A549 (cell line): ENCODE measurements around the gene CREM. TPM values are rescaled to one million over a fixed set of nuclear protein-coding genes. Genes with fewer than 3 reads are reported as not detected.

Experiments used
- ATAC-seq, 2 experiments: fragments of 200-7000 bp in 1 of 2; fragments of >200 bp in 1 of 2; cut with Nextera tagmentation in 1 of 2; cut with Tn5 transposase in 1 of 2; 3 replicates each; pipeline versions ENCODE4 v1.8.0 to v1.9.1; 2018 to 2020; ENCODE audit warnings: mild to moderate bottlenecking in 1 of 2, moderate library complexity in 1 of 2
- CTCF ChIA-PET: fragments of 300-600 bp; sonication (Branson Sonifier 250); formaldehyde crosslinking; extraction: SDS; loops from one replicate; lab custom pipeline; 2021; ENCODE audit warnings: antibody characterized with exemption, inconsistent platforms; lab: Yijun Ruan, JAX
- POLR2A ChIA-PET: fragments of 350-600 bp; formaldehyde crosslinking; extraction: SDS; loops from one replicate; lab custom pipeline; 2021; ENCODE audit warnings: antibody characterized with exemption, inconsistent platforms; lab: Yijun Ruan, JAX
- DNase-seq, 2 experiments: peaks; one replicate each; pipeline versions ENCODE4 v3.0.0 to v3.0.0-alpha.2; 2011 to 2016; ENCODE audit warnings: low read depth in 1 of 2, low spot score in 1 of 2
- FAIRE-seq: peaks from 2 replicates; lab custom pipeline; 2011; peaks lifted over from hg19 to GRCh38; lab: Jason Lieb, UNC
- H3K27ac ChIP-seq, 2 experiments: fragments of >200 bp; sonication (Bioruptor Twin); formaldehyde crosslinking; 3 replicates each; pipeline ENCODE4 v1.5.1; 2016 to 2017
- H3K4me1 ChIP-seq: fragments of >200 bp; sonication (Bioruptor Twin); formaldehyde crosslinking; 3 replicates; pipeline ENCODE4 v1.6.1; 2016
- H3K4me2 ChIP-seq: fragments of >200 bp; sonication (Bioruptor Twin); formaldehyde crosslinking; 3 replicates; pipeline ENCODE4 v1.6.1; 2016
- H3K4me3 ChIP-seq: fragments of >200 bp; sonication (Bioruptor Twin); formaldehyde crosslinking; 3 replicates; pipeline ENCODE4 v1.5.1; 2016
- H3K9me3 ChIP-seq: fragments of >200 bp; sonication (Bioruptor Twin); formaldehyde crosslinking; 3 replicates; pipeline ENCODE4 v1.6.1; 2016
- BHLHE40 ChIP-seq: IDR thresholded peaks from 2 replicates; pipeline ENCODE4 v1.6.1; 2012; ENCODE audit warnings: low read depth, low read length, inconsistent platforms
- CEBPB ChIP-seq, 2 experiments: fragments of >200 bp in 1 of 2; sonication (Bioruptor Twin) in 1 of 2; formaldehyde crosslinking in 1 of 2; IDR thresholded peaks; 2 replicates each; pipeline ENCODE4 v1.6.1; 2012 to 2016
- CHD4 ChIP-seq: fragments of 200-600 bp; sonication (generic); IDR thresholded peaks from 2 replicates; pipeline ENCODE4 v1.6.1; 2016; ENCODE audit warnings: antibody characterized with exemption, mild to moderate bottlenecking, borderline replicate concordance
- CTCF ChIP-seq: fragments of >200 bp; sonication (Bioruptor Twin); formaldehyde crosslinking; IDR thresholded peaks from 3 replicates; pipeline ENCODE4 v1.5.1; 2016
- EHF ChIP-seq: fragments of 250-450 bp; sonication (Bioruptor Pico); IDR thresholded peaks from 2 replicates; pipeline ENCODE4 v1.5.0; 2020; ENCODE audit warnings: mild to moderate bottlenecking
- ESRRA ChIP-seq: fragments of 150-350 bp; IDR thresholded peaks from 2 replicates; pipeline ENCODE4 v1.6.1; 2014; ENCODE audit warnings: mild to moderate bottlenecking, low read length, borderline replicate concordance
- FOXS1 ChIP-seq: fragments of 250-450 bp; sonication (Bioruptor Pico); IDR thresholded peaks from 2 replicates; pipeline ENCODE4 v1.5.0; 2020; ENCODE audit warnings: mild to moderate bottlenecking, moderate library complexity
- GATA3 ChIP-seq: IDR thresholded peaks from 2 replicates; pipeline ENCODE4 v1.6.1; 2012; ENCODE audit warnings: borderline replicate concordance
- HDAC2 ChIP-seq: fragments of 200-600 bp; sonication (generic); IDR thresholded peaks from 2 replicates; pipeline ENCODE4 v1.6.1; 2016
- MAFK ChIP-seq: fragments of 450-650 bp; IDR thresholded peaks from 2 replicates; pipeline ENCODE4 v1.6.1; 2014; ENCODE audit not compliant: partially characterized antibody
- MAX ChIP-seq: IDR thresholded peaks from 2 replicates; pipeline ENCODE4 v1.6.1; 2012
- MAZ ChIP-seq: fragments of 150-350 bp; IDR thresholded peaks from 2 replicates; pipeline ENCODE4 v1.6.1; 2014; ENCODE audit warnings: antibody characterized with exemption, low read depth, low read length, borderline replicate concordance
- NFE2L2 ChIP-seq: fragments of 150-350 bp; conservative IDR thresholded peaks from 2 replicates; pipeline ENCODE4 v1.6.1; 2014; ENCODE audit warnings: low read length
- NR3C1 ChIP-seq: fragments of >200 bp; sonication (Bioruptor Twin); formaldehyde crosslinking; IDR thresholded peaks from 3 replicates; pipeline ENCODE4 v1.6.1; 2017
- POLR2A ChIP-seq: IDR thresholded peaks from 2 replicates; pipeline ENCODE4 v1.6.1; 2012; ENCODE audit warnings: mild to moderate bottlenecking, low read length
- RAD21 ChIP-seq, 2 experiments: fragments of >200 bp in 1 of 2; sonication (Bioruptor Twin) in 1 of 2; formaldehyde crosslinking in 1 of 2; IDR thresholded peaks in 1 of 2; conservative IDR thresholded peaks in 1 of 2; 2 replicates in 1 of 2; 3 replicates in 1 of 2; pipeline ENCODE4 v1.6.1; 2012 to 2018; ENCODE audit warnings: inconsistent platforms in 1 of 2
- RARB ChIP-seq: fragments of 250-450 bp; sonication (Bioruptor Pico); IDR thresholded peaks from 2 replicates; pipeline ENCODE4 v1.8.0; 2021; ENCODE audit warnings: mild to moderate bottlenecking, moderate library complexity
- RCOR1 ChIP-seq: fragments of 150-350 bp; IDR thresholded peaks from 2 replicates; pipeline ENCODE4 v1.6.1; 2014; ENCODE audit warnings: antibody characterized with exemption, low read length, low read depth
- REST ChIP-seq: fragments of 200-600 bp; sonication (generic); IDR thresholded peaks from 2 replicates; pipeline ENCODE4 v1.6.1; 2016; ENCODE audit warnings: antibody characterized with exemption, mild to moderate bottlenecking, moderate library complexity
- RFX5 ChIP-seq: fragments of 450-650 bp; IDR thresholded peaks from 2 replicates; pipeline ENCODE4 v1.7.1; 2014; ENCODE audit warnings: antibody characterized with exemption, mild to moderate bottlenecking, moderate library complexity
- RNF2 ChIP-seq: fragments of 200-600 bp; sonication (generic); IDR thresholded peaks from 2 replicates; pipeline ENCODE4 v1.6.1; 2016; ENCODE audit warnings: low read depth, mild to moderate bottlenecking, antibody characterized with exemption, moderate library complexity, borderline replicate concordance
- SMC3 ChIP-seq: fragments of >200 bp; sonication (Bioruptor Twin); formaldehyde crosslinking; IDR thresholded peaks from 3 replicates; pipeline ENCODE4 v1.6.1; 2018; ENCODE audit warnings: inconsistent platforms
- SREBF2 ChIP-seq: fragments of 450-650 bp; IDR thresholded peaks from 2 replicates; pipeline ENCODE4 v1.6.1; 2014; ENCODE audit warnings: mild to moderate bottlenecking, moderate library complexity
- TFCP2L1 ChIP-seq: fragments of 250-450 bp; sonication (Bioruptor Pico); IDR thresholded peaks from 2 replicates; pipeline ENCODE4 v1.5.0; 2021; ENCODE audit warnings: mild to moderate bottlenecking
- USF2 ChIP-seq: fragments of 450-650 bp; IDR thresholded peaks from 2 replicates; pipeline ENCODE4 v1.6.1; 2014; ENCODE audit warnings: antibody characterized with exemption
- ZFP36 ChIP-seq: fragments of 450-650 bp; IDR thresholded peaks from 2 replicates; pipeline ENCODE4 v1.6.1; 2014; ENCODE audit warnings: borderline replicate concordance; ENCODE audit not compliant: partially characterized antibody
- ZNF302 ChIP-seq: fragments of 250-450 bp; sonication (Bioruptor Pico); IDR thresholded peaks from 2 replicates; pipeline ENCODE4 v1.9.0; 2021; ENCODE audit warnings: inconsistent platforms, mild to moderate bottlenecking, moderate library complexity
- WGBS: methylation state at CpG from one replicate; pipeline ENCODE4 v1.1.6; 2017; ENCODE audit errors: missing lambda C conversion rate; 5-methylcytosine and 5-hydroxymethylcytosine counted together
- polyA plus RNA-seq, 4 experiments: library from polyadenylated mRNA; depleted of rRNA in 3 of 4; stranded (reverse); fragments of >200 nt; fragmentation: RNase III in 1 of 4; extraction: RNeasy Plus Mini Kit Qiagen cat#74134 plus additional on column Dnase treatment in 1 of 4; gene quantifications; 2 replicates in 3 of 4; 3 replicates in 1 of 4; pipeline ENCODE4 v1.2.3, GENCODE V29; 2011 to 2017

CREM gene
- polyA plus RNA-seq, 2 of the 4 experiments (the other 2 are of a cell fraction): 53.3 to 112 TPM

- CTCF ChIA-PET: interaction anchor here (0.7 to 1.5 kb wide), 3 partner anchors 8 to 46 kb away, joined by 3 to 5 read pairs (median 4); no protein-coding TSS in a partner anchor
- Histone ChIP-seq H3K4me2 (no peak overlapping the region), H3K4me3 (no peak overlapping the region), H3K9me3 (no peaks in the 10 kb centered on the region), H3K27ac (no peak overlapping the region), H3K4me1 (peaks cover 6% of the 10 kb centered on the region; the same call in 2 of the 3 replicates)
- no peak for DNase-seq
- ATAC-seq: no peak
- no peak for FAIRE-seq
- WGBS: 97% methylated on average over 6 of the region's 6 CpGs
- POLR2A ChIA-PET: no interaction called here
- TF ChIP-seq RNF2 (no peak), CEBPB (IDR thresholded peaks at IDR 0.05) (no peak), RAD21 (conservative IDR thresholded peaks at IDR 0.05 in 1 of 2, IDR thresholded peaks at IDR 0.05 in 1 of 2) (no peak), BHLHE40 (no peak), FOXS1 (no peak), SREBF2 (no peak), GATA3 (no peak), MAFK (no peak), MAX (no peak), REST (no peak), HDAC2 (no peak), EHF (CRISPR knock-in tag) (no peak), MAZ (no peak), CHD4 (no peak), TFCP2L1 (CRISPR knock-in tag) (no peak), POLR2A (no peak), ZFP36 (no peak), ZNF302 (CRISPR knock-in tag) (no peak), USF2 (no peak)
These were observed 23.7 kb downstream of the CREM start for GRCh38 chr10:35150308-35150707.

GRCh38 chr10:35152992-35153391, 26.3 kb downstream of the CREM start:
- no peak for ATAC-seq
- H3K27ac ChIP-seq: no peak overlapping the region
- H3K4me3 ChIP-seq: no peak overlapping the region
- WGBS: 92% methylated on average over 3 of the region's 3 CpGs
- ChIA-PET CTCF (interaction anchor here (1.0 to 1.8 kb wide), 4 partner anchors 12 to 43 kb away, joined by 3 to 6 read pairs (median 5); no protein-coding TSS in a partner anchor), POLR2A (no interaction called here)
- no peak for FAIRE-seq
- H3K9me3 ChIP-seq: no peaks in the 10 kb centered on the region
- no peak for TF ChIP-seq NR3C1
- no peak for TF ChIP-seq MAX
- no peak for TF ChIP-seq RCOR1
- no peak for TF ChIP-seq ESRRA
- TF ChIP-seq RARB (CRISPR knock-in tag): no peak
- TF ChIP-seq ZFP36: no peak
- TF ChIP-seq SMC3: no peak
- no peak for TF ChIP-seq RFX5
- TF ChIP-seq NFE2L2: no peak
- TF ChIP-seq CTCF: no peak
- TF ChIP-seq, all 56 proteins: peak for 0
- Histone ChIP-seq H3K4me1 (peaks cover 6% of the 10 kb centered on the region; the same call in 2 of the 3 replicates), H3K4me2 (no peak overlapping the region)
- no peak for DNase-seq
